Skeletal muscle cell (primary cell): ENCODE data around the gene CDC25A.
"Not testable (repeated sequence)": the region's sequence is repeated elsewhere in the genome, so short reads cannot be mapped to it uniquely, and the experiment has no call there.

Source experiments
- DNase-seq: peaks from one replicate; pipeline ENCODE4 v3.0.0-alpha.2; 2010; ENCODE audit warnings: low read depth
- H3K4me3 ChIP-seq: 2 replicates; pipeline ENCODE4 v1.5.1; 2011; ENCODE audit warnings: low read depth, mild to moderate bottlenecking, control low read depth, low read length, moderate library complexity

The CDC25A gene

DNA sequence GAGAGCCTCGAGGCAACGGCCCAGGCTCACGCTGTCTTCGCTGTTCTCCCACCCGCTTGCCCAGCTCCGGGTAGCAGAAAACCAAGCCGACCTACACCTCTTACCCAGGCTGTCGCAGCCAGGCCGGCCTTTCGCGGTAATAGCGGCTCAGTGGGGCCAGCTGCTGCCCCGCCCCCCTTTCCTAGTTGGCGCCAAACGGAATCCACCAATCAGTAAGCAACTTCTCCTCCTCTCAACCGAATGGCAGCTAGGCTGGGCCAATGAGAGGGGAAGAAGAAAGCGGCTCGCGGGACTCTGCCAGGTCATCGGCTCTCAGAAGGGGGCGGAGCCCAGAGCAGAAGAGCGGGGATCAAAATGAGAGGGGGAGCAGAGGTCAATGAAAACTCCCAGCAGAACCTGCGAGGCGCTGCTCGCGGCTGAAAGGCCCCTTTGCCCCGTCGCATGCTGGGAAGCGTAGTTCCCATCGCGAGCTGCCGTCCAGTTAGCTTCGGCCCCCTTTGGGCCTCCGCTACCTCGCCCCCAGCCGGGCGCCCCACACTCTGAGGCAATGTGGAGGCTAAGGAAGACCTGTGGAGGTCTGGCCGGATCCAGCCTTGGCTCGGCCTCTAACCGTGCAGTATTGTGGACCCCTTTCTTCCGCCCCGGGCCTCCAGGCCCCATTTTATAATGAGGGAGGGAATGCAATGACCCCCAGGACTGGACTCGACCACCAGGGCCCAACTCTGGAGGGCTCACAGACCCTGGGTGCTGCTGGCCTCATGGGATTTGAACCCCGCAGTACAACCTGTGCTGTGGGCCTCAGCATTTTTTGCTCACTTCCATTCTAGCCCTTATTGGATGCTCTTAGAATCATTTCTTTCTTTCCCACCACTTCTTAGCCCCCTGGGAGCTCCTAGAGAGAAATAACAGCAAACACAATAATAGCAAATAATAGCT, at the start of gene CDC25A:
TSS of gene CDC25A (minus strand) at position 152 of the 936 bp plus-strand sequence. CDS start 470 bp downstream, outside the sequence.
- DNase-seq: peak; percentile 95

DNA sequence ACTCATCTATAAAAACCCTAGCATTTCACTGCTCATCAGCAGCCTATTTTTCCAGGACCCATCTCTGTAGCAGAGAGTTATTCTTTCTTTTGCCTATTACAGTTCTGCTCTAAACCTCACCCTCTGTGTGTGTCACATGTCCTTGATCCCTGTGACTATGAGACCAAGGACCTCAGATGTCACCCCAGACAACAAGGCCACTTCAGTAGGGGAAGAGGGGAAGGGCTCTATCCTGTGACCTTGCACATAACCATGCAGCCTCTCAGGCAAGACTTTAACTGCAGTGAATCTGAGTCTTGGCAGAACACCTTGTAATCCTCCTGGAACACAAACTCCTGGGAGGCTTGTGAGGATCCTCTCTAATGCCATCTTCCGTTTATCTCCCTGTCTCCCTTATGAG, 48.3 kb upstream of the CDC25A start:
- no peak overlapping the region for H3K4me3 ChIP-seq
- no peak for DNase-seq

More for the DNA sequence above, at the start of gene CDC25A:
- H3K4me3 ChIP-seq: peak within 1 kb of the TSS; percentile 89

DNA sequence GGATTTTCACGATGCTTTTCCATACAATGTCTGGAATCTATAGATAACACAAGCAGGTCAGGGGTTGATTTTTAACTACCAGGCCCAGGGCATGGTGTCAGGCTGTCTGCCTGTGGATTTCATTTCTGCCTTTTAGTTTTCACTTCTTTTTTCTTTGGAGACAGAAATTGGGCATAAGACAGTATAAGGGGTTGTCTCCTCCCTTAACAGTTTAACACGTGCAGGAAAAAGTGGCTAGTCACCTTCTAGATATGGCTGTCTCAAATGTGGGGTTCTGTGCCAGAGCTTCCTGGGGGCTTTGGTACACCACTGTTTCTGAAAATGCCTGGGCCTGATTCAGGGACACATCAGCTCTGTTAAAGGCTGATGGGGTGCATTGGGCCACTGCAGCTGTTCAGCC, 45.3 kb upstream of the CDC25A start:
- no peak for DNase-seq

DNA sequence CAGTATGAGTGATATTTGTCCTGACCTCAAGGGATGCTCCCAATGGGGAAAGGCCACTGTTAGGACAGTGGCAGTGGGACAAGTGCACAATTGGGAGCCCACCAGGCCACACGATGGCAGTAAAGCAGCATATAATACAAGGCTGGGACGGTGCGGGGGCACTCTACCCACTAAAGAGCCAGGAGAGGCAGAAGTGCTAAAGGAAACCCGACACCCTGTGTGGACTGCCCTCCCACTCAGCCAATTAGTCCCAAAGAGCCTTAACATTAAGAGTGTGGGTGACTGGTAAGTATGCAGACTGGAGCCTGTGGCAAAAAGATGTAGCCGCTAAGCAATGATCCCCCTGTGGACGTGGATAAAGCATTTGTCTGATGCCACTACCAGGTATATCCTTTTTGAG, 44.5 kb upstream of the CDC25A start:
- no peak overlapping the region for H3K4me3 ChIP-seq
- DNase-seq: no peak

More for the DNA sequence above, 45.3 kb upstream of the CDC25A start:
- H3K4me3 ChIP-seq: no peak overlapping the region

DNA sequence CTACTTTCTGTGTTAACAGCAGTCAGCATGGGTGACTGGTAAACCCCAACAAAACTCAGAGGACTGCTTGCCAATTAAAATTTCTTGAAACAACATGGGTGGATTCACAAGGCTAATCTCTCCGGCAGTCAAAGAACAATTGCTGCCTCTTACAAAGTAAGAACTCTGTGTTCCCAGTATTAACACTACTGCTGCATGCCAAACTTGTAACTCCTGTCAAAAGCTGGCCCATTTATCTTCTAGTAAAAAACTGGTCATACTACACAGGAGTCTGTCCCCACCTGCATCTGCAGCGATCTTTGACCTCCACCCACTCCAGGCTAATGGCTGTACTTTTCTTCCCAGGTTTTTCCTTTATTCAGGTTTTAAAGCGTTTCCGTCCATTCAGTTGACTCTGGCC, 44.0 kb upstream of the CDC25A start:
- DNase-seq: no peak
- H3K4me3 ChIP-seq: no peak overlapping the region

DNA sequence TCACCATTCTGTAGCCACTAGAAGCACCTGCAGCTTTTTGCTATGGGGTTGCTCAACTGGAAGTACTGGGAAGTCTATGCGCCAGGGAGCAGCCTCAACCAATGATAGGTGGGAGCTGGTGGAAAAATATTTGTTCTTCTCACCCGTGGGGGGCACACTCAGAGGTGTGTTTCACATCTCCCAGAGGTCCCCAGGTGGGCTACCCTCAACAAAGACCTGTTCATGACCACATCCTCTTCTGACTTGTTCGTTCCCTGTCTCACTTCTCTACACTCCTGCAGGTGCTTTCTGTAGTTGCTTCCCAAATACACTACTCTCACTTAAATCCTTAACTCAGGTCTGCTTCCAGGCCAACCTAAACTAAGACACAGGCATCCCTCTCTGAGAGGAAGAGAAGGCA, 38.7 kb upstream of the CDC25A start:
- no peak overlapping the region for H3K4me3 ChIP-seq
- DNase-seq: no peak

DNA sequence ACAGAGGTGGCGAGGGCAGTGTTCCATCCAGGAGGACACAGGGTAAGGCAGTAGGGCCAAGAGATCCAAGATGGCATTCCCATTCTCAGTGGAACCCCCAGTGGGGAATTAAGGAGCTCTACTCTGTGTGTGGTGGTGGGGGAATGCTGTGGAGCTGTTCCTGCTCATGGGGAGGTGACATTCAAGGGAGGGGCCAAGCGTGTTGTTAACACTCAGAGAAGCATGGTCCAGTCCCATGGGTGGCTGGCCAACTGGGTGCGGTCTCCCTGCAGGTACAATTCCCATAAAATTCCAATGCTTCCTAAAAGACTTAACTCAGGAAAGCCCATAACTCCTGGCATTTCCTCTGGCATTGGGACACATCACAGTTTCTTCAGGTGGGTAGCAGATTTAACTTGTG, 37.4 kb upstream of the CDC25A start:
- no peak for DNase-seq
- H3K4me3 ChIP-seq: no peak overlapping the region

DNA sequence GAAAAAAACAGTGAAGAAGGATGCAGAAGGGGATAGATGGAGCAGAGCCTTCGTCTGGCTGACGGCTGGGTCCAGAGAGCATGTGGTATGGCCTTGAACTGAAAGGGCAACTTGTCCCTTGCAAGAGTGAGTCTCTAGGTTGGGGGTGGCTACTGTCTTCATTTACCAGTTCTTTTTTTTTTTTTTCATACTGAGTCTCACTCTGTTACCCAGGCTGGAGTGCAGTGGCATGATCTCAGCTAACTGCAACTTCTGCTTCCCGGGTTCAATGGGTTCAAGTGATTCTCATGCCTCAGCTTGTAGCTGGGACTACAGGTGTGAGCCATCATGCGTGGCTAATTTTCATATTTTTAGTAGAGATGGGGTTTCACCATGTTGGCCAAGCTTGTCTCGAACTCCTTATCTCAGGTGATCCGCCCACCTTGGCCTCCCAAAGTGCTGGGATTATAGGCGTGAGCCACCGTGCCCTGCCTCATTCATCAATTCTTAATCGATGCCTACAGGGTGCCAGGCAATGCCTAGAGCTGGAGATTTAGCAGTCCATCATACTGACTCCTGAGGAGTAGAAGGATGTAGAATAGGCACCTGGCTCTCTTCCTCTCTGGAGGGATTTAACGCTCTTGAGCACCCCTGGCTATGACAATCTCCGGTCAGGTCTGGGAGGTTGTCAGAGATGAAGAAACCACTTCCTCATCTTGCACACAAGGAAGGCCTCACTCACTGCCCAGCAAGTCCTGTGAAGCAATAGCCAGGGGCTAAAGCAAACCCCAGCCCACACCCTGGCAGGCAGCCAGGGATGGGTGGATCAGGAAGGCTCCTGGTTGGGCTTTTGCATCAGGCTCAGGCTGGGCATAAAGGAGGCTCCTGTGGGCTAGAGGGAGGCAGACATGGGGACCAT, 34.6 kb upstream of the CDC25A start, which contains the start of gene CAMP:
TSS of gene CAMP (plus strand) at position 880 of the 898 bp plus-strand sequence. CDS start at position 897, 17 bp downstream.
- no peak within 1 kb of the TSS for H3K4me3 ChIP-seq
- DNase-seq: peak; percentile 62

DNA sequence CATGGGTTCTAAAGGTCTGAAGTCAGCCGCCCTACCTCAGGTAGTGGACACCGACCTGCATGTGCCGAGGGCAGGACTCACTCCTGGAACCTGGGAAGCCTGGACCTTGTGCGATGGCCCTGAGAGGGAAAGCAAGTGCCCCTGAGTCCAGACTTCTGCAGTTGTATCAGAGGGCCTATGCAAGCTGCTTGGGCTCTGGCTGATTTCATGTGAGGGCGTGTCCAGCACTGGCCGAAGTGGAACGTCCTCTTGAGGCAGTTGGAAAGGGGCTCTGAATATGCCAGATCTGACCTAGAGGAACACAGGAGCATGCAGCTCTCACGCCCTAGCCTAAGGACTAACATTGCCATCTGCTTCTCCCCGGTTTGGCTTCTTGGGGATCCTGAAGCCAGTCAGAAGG, 32.5 kb upstream of the CDC25A start:
- H3K4me3 ChIP-seq: no peak overlapping the region
- no peak for DNase-seq

DNA sequence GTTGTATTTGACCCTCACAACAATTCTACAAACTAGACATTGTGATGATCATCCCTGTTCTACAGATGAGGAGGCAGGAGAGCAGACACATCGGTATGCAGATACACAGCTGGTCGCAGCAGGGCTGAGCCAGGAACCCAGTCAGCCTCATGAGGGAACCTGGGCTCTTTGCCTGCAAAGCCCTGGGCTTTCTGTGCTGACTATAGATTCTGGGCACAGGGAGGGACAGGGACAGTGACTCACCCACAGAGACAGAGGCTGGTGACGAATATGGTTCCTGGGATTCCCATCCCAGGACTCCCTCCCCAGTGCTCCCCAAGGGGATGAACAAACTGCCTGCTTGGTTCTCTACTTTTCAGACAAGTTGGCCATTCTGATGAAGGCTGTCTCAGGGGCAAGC, 31.3 kb upstream of the CDC25A start:
- H3K4me3 ChIP-seq: no peak overlapping the region
- no peak for DNase-seq

DNA sequence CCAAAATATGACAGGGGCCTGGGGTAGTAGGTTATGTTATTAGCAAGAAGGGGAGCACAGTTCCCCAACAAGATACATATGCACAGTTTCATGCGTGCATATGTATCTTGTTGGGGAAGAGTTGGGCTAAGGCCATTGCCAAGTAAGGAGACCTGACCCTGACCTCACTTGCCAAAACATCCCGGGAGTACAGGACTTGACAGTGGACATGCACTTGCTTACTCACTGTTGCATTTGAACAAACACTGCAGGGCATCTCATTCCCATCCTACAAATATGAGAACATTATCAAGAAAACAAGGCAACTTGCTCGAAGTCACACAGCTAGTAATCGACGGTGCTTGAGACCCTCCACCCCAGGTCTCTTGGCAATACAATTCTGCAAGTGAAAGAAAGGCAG, 30.3 kb upstream of the CDC25A start:
- H3K4me3 ChIP-seq: no peak overlapping the region
- DNase-seq: no peak

DNA sequence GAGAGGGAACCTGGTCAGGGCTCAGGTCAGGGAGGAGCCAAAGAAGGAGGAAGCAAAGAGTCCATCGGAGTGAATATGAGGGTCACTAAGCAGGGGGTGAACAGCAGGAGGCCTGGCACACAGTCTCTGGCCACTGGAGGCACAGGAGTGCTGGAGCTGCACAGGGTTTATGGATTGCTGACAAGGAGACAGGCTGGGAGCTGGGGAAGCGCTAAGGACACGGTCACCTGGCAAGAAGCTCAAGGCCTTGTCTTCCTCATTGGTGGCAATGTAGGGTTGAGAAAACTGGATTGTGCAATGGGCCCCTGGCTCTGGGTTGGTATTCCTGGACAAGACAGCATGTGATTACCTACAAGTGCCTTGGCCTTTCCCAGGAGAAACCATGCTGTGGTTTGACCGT, 29.2 kb upstream of the CDC25A start:
- no peak for DNase-seq
- H3K4me3 ChIP-seq: no peak overlapping the region

DNA sequence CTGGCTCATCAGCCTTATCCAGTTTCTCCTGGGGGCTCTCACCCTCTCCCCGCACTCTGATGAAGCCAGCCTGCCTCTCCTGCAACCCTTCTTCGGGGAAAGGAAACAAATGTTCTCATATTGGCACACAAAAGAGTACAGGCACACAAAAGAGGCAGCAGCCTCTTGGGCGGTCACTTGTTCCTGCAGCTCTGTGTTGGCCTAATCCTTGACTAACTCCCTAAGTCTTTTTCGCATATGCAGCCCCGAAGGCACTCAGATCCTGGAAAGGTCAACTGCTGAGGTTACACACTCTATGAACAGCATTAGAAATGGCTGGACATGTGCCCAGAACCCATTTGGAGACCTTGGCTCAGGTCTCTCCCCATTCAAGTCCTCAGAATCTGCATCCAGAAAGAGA, 27.7 kb upstream of the CDC25A start:
- no peak overlapping the region for H3K4me3 ChIP-seq
- DNase-seq: peak; percentile 1

DNA sequence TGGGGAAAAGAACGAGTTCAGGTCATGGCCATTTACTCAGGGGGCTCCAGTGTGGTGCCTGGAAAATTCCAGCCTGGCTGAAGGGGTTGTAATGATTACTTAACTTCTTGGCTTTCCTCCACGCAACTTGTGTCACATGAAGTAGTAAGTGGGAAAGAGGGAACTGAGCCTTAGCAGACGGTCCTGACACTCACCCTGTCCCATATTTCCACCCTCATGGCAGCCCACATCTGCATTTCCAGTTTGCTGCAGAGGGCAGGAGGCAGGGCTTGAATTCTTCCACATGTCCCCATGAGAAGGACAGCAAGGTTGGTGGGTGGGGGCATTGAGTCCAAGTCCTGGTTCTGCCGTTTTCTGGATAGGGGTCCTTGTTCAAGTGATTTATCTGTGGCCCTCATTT, 27.2 kb upstream of the CDC25A start:
- H3K4me3 ChIP-seq: no peak overlapping the region
- DNase-seq: peak; percentile 5

DNA sequence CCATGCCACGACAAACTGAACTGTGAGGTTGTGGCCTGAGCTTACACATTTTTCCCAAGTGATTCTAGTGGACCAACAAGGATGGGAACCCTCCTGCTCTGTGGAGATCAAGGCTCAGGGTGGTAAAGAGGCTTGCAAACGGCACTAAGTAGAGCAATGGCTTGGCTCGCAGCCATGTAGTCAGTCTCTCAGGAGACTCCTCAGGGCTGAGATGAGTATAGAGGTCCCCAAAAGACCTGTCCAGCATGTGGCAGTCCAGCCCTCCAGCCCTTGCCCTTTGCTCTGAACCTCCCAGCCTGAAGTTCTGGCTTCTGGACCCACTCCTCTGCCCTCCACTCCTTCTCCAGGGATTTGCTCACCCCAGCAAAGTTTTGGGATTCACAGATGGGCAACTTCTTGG, 26.8 kb upstream of the CDC25A start:
- DNase-seq: no peak
- H3K4me3 ChIP-seq: no peak overlapping the region

DNA sequence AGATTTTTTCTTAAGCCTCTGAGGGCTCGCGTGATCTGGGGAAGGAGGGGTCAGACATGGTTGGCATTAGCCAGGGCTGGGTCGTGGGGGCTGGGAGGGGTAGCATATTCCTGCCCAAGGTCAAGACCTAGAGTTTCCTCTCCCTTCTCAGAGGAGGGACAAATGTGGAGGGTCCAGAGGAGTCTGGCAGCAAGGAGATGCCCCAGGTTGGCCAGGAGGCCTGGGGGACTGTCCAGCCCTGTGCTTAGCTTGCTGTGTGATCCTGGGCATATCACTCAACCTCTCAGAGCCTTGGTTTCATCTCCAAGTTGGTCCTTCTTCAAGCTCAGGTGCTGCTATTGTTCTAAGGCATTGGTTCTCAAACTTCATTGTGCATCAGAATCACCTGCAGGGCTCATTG, 26.0 kb upstream of the CDC25A start:
- no peak overlapping the region for H3K4me3 ChIP-seq
- no peak for DNase-seq

DNA sequence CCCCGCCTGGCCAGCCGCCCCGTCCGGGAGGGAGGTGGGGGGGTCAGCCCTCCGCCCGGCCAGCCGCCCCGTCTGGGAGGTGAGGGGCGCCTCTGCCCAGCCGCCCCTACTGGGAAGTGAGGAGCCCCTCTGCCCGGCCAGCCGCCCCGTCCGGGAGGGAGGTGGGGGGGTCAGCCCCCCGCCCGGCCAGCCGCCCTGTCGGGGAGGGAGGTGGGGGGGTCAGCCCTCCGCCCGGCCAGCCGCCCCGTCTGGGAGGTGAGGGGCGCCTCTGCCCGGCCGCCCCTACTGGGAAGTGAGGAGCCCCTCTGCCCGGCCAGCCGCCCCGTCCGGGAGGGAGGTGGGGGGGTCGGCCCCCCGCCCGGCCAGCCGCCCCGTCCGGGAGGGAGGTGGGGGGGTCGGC, 23.6 kb upstream of the CDC25A start:
- not testable (repeated sequence) for H3K4me3 ChIP-seq, DNase-seq

DNA sequence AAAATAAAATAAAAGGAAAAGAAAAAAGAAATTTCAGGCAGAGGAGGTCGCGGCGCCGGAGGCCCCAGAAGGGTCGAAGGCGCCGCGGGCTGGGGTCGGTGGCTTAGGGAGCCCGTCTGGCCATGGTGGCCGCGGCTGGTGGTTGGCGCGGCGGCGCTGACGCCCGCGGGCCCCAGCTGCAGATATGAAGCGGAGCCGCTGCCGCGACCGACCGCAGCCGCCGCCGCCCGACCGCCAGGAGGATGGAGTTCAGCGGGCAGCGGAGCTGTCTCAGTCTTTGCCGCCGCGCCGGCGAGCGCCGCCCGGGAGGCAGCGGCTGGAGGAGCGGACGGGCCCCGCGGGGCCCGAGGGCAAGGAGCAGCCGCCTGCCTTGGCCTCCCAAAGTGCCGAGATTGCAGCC, 22.3 kb upstream of the CDC25A start:
- not testable (repeated sequence) for DNase-seq, H3K4me3 ChIP-seq

DNA sequence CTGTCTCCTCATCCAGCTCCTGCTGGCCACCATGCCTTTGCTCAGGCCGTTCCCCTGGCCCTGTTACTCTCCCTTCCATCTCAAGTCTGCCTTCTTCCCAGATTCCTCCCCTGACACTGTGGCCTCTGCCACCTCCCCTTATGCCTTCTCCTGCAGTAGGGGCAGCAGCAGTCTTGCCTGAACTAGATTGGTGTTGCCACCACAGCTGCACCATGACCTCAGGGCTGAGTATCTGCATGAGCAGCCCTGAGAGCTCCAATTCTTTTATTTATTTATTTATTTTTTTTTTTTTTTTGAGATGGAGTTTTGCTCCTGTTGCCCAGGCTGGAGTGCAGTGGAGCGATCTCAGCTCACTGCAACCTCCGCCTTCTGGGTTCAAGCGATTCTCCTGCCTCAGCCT, 21.2 kb upstream of the CDC25A start:
- no peak for DNase-seq
- no peak overlapping the region for H3K4me3 ChIP-seq

DNA sequence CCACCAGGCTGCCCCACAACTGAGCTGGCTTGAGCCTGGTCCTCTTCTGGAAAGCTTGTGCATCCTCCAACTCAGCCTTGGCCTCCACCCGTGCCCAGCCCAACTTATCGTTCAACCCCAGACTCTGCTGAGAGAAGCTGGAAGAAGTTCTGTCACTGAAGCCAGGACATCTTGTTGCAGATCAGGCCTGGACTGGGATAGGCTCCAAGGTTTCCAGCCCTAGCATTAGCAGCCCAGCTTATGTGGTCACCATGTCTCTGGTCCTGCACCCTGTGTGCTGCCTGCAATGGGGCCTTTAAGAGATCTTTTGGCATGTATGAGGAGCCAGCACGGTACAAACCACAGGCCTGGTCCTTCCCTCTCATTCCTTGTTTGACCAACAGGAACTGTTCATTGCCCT, 19.9 kb upstream of the CDC25A start:
- DNase-seq: no peak
- H3K4me3 ChIP-seq: no peak overlapping the region
